ENCODE results near the gene AKTIP.

GRCh38 chr16:53515811-53516210 is 12.8 kb upstream of the AKTIP start:
- TF ChIP-seq GATA2 (IDR thresholded peaks at IDR 0.05; ENCODE audit: low read depth, low read length), result no peak
- TF ChIP-seq GATA3 (IDR thresholded peaks at IDR 0.05; ENCODE audit: low read depth, low read length), result no peak
